Hepatocyte (in vitro differentiated cells): Measurements from ENCODE around the gene MOV10L1. TPM values are rescaled to one million over a fixed set of nuclear protein-coding genes. Genes with fewer than 3 reads are reported as not detected.

Experiments
- DNase-seq: peaks from one replicate; pipeline ENCODE4 v3.0.0-alpha.2; 2016; ENCODE audit warnings: low spot score
- H2AFZ ChIP-seq: fragments of 200-600 bp; sonication (generic); 2 replicates; pipeline ENCODE4 v1.6.0; 2016; ENCODE audit warnings: antibody characterized with exemption, mild to moderate bottlenecking
- H3K27ac ChIP-seq: fragments of 200-600 bp; sonication (generic); 2 replicates; pipeline ENCODE4 v1.5.1; 2016; ENCODE audit warnings: mild to moderate bottlenecking
- H3K27me3 ChIP-seq: fragments of 200-600 bp; sonication (generic); 2 replicates; pipeline ENCODE4 v1.6.1; 2016
- H3K36me3 ChIP-seq: fragments of 200-600 bp; sonication (generic); replicated peaks from 2 replicates; pipeline ENCODE4 v1.5.1; 2016; ENCODE audit warnings: low read depth; ENCODE audit not compliant: insufficient read depth
- H3K4me1 ChIP-seq: fragments of 200-600 bp; sonication (generic); 2 replicates; pipeline ENCODE4 v1.5.1; 2016; ENCODE audit warnings: mild to moderate bottlenecking, moderate library complexity; ENCODE audit not compliant: insufficient read depth
- H3K4me2 ChIP-seq: fragments of 200-600 bp; sonication (generic); 2 replicates; pipeline ENCODE4 v1.6.0; 2016
- H3K4me3 ChIP-seq: fragments of 200-600 bp; sonication (generic); 2 replicates; pipeline ENCODE4 v1.5.1; 2016; ENCODE audit warnings: mild to moderate bottlenecking
- H3K79me2 ChIP-seq: fragments of 200-600 bp; sonication (generic); 2 replicates; pipeline ENCODE4 v1.6.0; 2017; ENCODE audit warnings: mild to moderate bottlenecking
- H3K9me2 ChIP-seq: fragments of 200-600 bp; sonication (generic); replicated peaks from 2 replicates; pipeline ENCODE4 v1.6.0; 2017; ENCODE audit warnings: mild to moderate bottlenecking; ENCODE audit not compliant: insufficient read depth
- H3K9me3 ChIP-seq: fragments of 200-600 bp; sonication (generic); 2 replicates; pipeline ENCODE4 v1.5.1; 2016; ENCODE audit warnings: low read depth, mild to moderate bottlenecking
- H4K20me1 ChIP-seq: fragments of 200-600 bp; sonication (generic); 2 replicates; pipeline ENCODE4 v1.6.0; 2016; ENCODE audit warnings: mild to moderate bottlenecking; ENCODE audit not compliant: insufficient read depth, poor library complexity, severe bottlenecking
- EZH2 ChIP-seq: fragments of 200-600 bp; sonication (generic); IDR thresholded peaks from 2 replicates; pipeline ENCODE4 v1.6.1; 2016; ENCODE audit warnings: antibody characterized with exemption, mild to moderate bottlenecking, borderline replicate concordance
- EZH2phosphoT487 ChIP-seq: fragments of 200-600 bp; sonication (generic); IDR thresholded peaks from one replicate; pipeline ENCODE4 v1.6.1; 2018; ENCODE audit warnings: antibody characterized with exemption, mild to moderate bottlenecking, low read depth, moderate library complexity; ENCODE audit not compliant: unreplicated experiment, severe bottlenecking
- WGBS: methylation state at CpG from one replicate; pipeline ENCODE4 v1.1.6; 2016; ENCODE audit warnings: low lambda C conversion rate; ENCODE audit errors: missing lambda C conversion rate; 5-methylcytosine and 5-hydroxymethylcytosine counted together
- polyA plus RNA-seq: library from polyadenylated mRNA; unstranded; fragments of >200 nt; fragmentation: Nextera tagmentation; extraction: Ambion mirVana; gene quantifications from 2 replicates; pipeline ENCODE4 v1.2.1, GENCODE V29; 2016
- total RNA-seq: library from RNA; depleted of rRNA; stranded (reverse); fragments of >200 nt; gene quantifications from 2 replicates; pipeline ENCODE4 v1.2.3, GENCODE V29; 2014
- TF ChIP-seq, protein P1 (sequence below): fragments of 200-600 bp; sonication (generic); IDR thresholded peaks from 2 replicates; pipeline ENCODE4 v1.5.1; 2016; ENCODE audit warnings: antibody characterized with exemption, mild to moderate bottlenecking; ENCODE audit not compliant: poor library complexity

The MOV10L1 gene
- total and polyA plus RNA-seq, 2 experiments from 2014 or later: 0.36 to 3.6 TPM

DNA sequence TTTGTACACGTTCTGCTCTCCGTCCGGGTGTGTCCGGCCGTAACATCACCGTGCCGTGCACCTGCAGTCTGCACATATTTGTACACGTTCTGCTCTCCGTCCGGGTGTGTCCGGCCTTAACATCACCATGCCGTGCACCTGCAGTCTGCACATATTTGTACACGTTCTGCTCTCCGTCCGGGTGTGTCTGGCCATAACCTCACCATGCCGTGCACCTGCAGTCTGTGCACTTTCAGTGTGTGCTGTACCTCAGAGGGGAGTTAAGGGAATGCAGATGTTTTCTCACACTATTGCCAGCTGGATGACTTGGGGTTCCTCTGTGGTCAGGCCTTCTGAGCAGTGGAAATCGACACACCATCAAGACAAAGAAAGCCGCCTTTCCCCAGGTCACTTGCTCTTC, 35.9 kb upstream of the MOV10L1 start:
- Histone ChIP-seq H3K9me2 (no peaks in the 10 kb centered on the region), H3K27me3 (peaks cover 5% of the 10 kb centered on the region), H3K36me3 (no peaks in the 10 kb centered on the region), H2AFZ (no peak overlapping the region), H3K9me3 (no peaks in the 10 kb centered on the region), H3K27ac (no peak overlapping the region), H4K20me1 (no peaks in the 10 kb centered on the region), H3K79me2 (no peaks in the 10 kb centered on the region), H3K4me2 (no peak overlapping the region), H3K4me1 (peaks cover 6% of the 10 kb centered on the region), H3K4me3 (no peak overlapping the region)
- TF ChIP-seq, protein P1, sequence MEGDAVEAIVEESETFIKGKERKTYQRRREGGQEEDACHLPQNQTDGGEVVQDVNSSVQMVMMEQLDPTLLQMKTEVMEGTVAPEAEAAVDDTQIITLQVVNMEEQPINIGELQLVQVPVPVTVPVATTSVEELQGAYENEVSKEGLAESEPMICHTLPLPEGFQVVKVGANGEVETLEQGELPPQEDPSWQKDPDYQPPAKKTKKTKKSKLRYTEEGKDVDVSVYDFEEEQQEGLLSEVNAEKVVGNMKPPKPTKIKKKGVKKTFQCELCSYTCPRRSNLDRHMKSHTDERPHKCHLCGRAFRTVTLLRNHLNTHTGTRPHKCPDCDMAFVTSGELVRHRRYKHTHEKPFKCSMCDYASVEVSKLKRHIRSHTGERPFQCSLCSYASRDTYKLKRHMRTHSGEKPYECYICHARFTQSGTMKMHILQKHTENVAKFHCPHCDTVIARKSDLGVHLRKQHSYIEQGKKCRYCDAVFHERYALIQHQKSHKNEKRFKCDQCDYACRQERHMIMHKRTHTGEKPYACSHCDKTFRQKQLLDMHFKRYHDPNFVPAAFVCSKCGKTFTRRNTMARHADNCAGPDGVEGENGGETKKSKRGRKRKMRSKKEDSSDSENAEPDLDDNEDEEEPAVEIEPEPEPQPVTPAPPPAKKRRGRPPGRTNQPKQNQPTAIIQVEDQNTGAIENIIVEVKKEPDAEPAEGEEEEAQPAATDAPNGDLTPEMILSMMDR: no peak
- TF ChIP-seq EZH2phosphoT487 (no peak), EZH2 (no peak)
- 92% methylated on average over 18 of the region's 18 CpGs for WGBS
- DNase-seq: no peak

DNA sequence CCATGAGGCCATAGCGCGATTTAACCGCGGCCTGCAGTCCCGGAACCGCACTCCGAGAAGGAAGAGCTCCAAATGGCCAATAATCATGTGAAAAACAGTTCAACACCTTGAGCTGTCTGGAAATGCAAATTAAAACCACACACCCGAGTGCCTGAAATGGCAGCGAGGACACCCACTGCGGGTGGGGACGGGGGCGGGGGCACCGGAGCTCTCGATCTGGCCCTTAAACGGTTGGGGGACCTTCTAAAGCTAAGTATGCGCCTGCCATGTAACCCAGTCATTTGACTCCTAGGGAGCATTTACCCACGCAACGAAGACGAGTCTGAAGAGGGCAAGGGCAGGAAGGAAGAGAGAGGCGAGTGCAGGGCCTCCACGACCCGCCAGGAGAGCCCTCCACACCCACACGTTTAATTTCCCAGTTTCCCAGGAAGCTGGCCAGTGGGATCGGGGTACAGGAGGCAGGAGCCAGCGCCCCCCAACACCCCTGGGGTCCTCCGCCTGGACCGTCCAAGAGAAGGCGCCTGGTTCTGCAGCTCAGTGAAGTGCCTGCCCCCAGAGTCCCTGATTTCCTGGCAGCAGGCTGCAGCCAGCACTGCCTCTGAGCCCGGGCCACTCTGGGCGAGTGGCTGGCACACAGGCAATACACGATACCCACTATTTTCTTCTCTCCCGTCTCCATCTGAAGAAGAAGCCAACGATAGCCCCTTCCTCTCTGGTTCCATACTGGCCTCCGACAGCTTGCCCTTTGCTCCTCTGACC, 33.4 kb upstream of the MOV10L1 start:
- peaks cover 18% of the 10 kb centered on the region for H3K4me1 ChIP-seq
- no peaks in the 10 kb centered on the region for H4K20me1 ChIP-seq
- no peak overlapping the region for H3K27ac ChIP-seq

DNA sequence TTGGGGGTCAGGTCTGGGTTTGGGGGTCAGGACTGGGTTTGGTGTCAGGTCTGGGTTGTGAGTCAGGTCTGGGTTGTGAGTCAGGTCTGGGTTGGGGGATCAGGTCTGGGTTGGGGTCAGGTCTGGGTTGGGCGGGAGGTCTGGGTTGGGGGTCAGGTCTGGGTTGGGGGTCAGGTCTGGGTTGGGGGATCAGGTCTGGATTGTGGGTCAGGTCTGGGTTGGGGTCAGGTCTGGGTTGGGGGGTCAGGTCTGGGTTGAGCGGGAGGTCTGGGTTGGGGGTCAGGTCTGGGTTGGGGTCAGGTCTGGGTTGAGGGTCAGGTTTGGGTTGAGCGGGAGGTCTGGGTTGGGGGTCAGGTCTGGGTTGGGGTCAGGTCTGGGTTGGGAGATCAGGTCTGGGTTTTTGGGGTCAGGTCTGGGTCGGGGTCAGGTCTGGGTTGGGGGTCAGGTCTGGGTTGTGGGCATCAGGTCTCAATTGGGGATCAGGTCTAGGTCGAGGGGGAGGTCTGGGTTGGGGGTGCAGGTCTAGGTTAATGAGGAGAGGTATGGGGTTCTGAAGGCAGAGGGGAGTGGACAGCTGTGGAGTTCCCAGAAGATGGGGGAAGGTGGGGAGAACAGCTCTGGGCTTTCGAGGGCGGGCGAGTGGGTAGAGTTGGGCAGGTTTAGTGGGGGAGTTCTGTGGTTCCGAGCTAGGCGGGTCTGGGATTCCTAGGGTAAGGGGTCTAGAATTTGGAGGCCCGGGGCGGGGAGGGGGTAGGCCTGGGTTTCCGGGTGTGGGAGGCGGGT, 32.3 kb upstream of the MOV10L1 start:
- H2AFZ ChIP-seq: no peak overlapping the region
- H3K4me1 ChIP-seq: peaks cover 18% of the 10 kb centered on the region
- H3K36me3 ChIP-seq: no peaks in the 10 kb centered on the region
- H3K4me3 ChIP-seq: no peak overlapping the region
- no peaks in the 10 kb centered on the region for H3K9me2 ChIP-seq
- H3K79me2 ChIP-seq: no peaks in the 10 kb centered on the region
- H3K9me3 ChIP-seq: no peaks in the 10 kb centered on the region
- no peak overlapping the region for H3K4me2 ChIP-seq
- TF ChIP-seq EZH2 (no peak), EZH2phosphoT487 (no peak)
- TF ChIP-seq, protein P1: no peak
- H3K27ac ChIP-seq: no peak overlapping the region
- H4K20me1 ChIP-seq: no peaks in the 10 kb centered on the region
- 95% methylated on average over 5 of the region's 14 CpGs for WGBS
- H3K27me3 ChIP-seq: peaks cover 17% of the 10 kb centered on the region
- DNase-seq: no peak

More for the DNA sequence above, 33.4 kb upstream of the MOV10L1 start:
- H3K4me2 ChIP-seq: no peak overlapping the region
- no peaks in the 10 kb centered on the region for H3K79me2 ChIP-seq
- H2AFZ ChIP-seq: no peak overlapping the region
- no peak overlapping the region for H3K4me3 ChIP-seq
- no peak for DNase-seq
- no peak for TF ChIP-seq EZH2phosphoT487
- no peak for TF ChIP-seq EZH2
- TF ChIP-seq, protein P1: no peak
- no peaks in the 10 kb centered on the region for H3K36me3 ChIP-seq
- H3K27me3 ChIP-seq: peaks cover 17% of the 10 kb centered on the region
- no peaks in the 10 kb centered on the region for H3K9me3 ChIP-seq
- H3K9me2 ChIP-seq: no peaks in the 10 kb centered on the region
- 90% methylated on average over 34 of the region's 34 CpGs for WGBS
